DND-41 (cell line): ENCODE results near the gene AMD1.

Source experiments
- CTCF ChIP-seq: IDR thresholded peaks from 2 replicates; pipeline ENCODE4 v1.5.1; 2012; ENCODE audit warnings: borderline replicate concordance, low read length, moderate library complexity, mild to moderate bottlenecking; ENCODE audit not compliant: poor library complexity, severe bottlenecking; ENCODE audit errors: extremely low read depth
- EZH2 ChIP-seq: IDR thresholded peaks from 3 replicates; pipeline ENCODE4 v1.6.1; 2012; ENCODE audit warnings: borderline replicate concordance, low read depth, mild to moderate bottlenecking, moderate library complexity, low read length, inconsistent platforms; ENCODE audit not compliant: severe bottlenecking

- no peak for TF ChIP-seq EZH2
- TF ChIP-seq CTCF: no peak
These were observed 9.7 kb downstream of the AMD1 start for GRCh38 chr6:110884321-110884720.
